Epithelial cell of proximal tubule (primary cell): Measurements from ENCODE around the gene DNM1. TPM values are rescaled to one million over a fixed set of nuclear protein-coding genes. Genes with fewer than 3 reads are reported as not detected.
A peak's percentile ranks its signal among the peaks of the same experiment; 100 is the strongest.
"Not testable (repeated sequence)": the region's sequence is repeated elsewhere in the genome, so short reads cannot be mapped to it uniquely, and the experiment has no call there.

Experiments
- DNase-seq: peaks from one replicate; pipeline ENCODE4 v3.0.0-alpha.2; 2011; ENCODE audit warnings: low read depth
- H3K4me3 ChIP-seq: 2 replicates; pipeline ENCODE4 v1.5.1; 2011; ENCODE audit warnings: low read depth, mild to moderate bottlenecking, low read length
- total RNA-seq: library from RNA; depleted of rRNA; stranded (reverse); fragments of >200 nt; gene quantifications from 2 replicates; pipeline ENCODE4 v1.2.3, GENCODE V29; 2015
- TF ChIP-seq, protein P1 (sequence below): conservative IDR thresholded peaks from 2 replicates; pipeline ENCODE4 v1.5.1; 2012; ENCODE audit warnings: low read depth, mild to moderate bottlenecking, low read length

DNM1 gene
- total RNA-seq, 1 donor from 2014 or later = 16.7 TPM

DNA sequence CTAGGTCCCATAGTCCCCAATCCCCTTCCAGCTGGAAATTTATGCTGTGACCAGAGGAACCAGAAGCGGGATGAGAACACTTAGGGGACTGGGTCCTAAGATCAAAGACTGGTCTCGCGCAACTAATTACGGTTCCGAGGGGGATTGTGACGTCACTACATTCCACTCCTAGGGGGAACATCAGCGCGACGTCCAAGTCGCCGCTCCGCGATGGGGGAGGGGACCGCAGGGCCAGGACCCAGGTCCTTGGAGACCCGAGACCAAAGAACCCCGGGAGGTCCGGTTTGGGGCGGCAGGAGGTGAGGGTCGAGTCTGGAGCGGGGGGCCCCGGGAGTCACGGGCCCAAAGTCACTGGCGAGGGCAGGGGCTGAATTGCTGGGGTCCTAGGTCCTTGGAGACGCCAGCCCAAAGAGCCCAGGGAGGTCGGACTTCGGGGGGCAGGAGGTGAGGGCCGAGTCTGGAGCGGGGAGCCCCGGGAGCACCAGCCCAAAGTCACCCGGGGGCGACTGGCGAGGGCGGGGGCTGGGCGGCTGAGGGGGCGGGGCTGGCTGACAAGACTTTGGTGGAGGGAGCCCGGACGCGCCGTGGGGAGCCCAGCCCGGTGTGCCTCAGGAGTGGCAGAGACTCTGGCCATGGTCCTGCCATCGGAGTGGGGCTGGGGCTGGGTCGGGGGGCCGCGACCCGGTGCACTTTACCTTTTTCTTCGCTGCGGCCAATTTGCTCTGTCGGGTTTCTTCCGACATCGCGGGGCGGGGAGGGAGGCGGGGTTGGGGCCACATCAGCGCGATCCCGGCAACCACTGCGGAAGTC is 72.2 kb downstream of the DNM1 start, which contains the start of gene GOLGA2:
Gene GOLGA2 (minus strand): TSS at position 810 of the 810 bp plus-strand sequence. CDS start 31 bp downstream, at position 779.
- H3K4me3 ChIP-seq = peak within 1 kb of the TSS; percentile 100
- TF ChIP-seq, protein P1, sequence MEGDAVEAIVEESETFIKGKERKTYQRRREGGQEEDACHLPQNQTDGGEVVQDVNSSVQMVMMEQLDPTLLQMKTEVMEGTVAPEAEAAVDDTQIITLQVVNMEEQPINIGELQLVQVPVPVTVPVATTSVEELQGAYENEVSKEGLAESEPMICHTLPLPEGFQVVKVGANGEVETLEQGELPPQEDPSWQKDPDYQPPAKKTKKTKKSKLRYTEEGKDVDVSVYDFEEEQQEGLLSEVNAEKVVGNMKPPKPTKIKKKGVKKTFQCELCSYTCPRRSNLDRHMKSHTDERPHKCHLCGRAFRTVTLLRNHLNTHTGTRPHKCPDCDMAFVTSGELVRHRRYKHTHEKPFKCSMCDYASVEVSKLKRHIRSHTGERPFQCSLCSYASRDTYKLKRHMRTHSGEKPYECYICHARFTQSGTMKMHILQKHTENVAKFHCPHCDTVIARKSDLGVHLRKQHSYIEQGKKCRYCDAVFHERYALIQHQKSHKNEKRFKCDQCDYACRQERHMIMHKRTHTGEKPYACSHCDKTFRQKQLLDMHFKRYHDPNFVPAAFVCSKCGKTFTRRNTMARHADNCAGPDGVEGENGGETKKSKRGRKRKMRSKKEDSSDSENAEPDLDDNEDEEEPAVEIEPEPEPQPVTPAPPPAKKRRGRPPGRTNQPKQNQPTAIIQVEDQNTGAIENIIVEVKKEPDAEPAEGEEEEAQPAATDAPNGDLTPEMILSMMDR = no peak
- DNase-seq = no peak

DNA sequence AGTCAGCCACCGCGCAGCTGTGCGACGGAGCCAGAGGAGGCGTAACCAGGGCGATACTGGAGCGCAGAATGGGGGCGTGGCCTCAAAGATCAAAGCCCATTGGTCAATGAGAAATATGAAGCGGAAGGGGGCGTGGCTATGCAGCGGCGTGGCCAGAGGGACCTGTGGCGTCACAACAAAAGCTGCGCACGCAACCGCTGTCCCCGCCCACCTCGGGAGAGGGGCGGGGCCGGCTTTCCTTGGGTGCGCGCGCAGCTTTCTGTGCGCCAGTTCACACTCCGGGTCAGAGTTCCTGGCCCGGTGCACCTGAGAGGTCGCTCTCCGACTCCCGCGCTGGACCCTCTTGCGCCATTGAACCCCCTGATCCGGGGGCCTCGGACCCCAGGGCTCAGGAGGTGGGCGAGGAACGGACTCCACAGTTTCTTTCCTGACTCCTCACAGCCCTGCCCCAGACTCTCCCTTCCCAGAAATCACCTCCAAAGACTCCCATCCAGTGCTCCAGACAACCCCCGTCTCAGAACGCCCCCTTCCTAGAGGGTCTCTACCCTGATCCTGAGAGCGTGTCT is 72.9 kb downstream of the DNM1 start, which contains the start of gene SWI5:
Gene SWI5 (plus strand): TSS at position 269 of the 566 bp plus-strand sequence.
- peak; percentile 79 for DNase-seq
- TF ChIP-seq, protein P1 = no peak
- H3K4me3 ChIP-seq = peak within 1 kb of the TSS; percentile 100

DNA sequence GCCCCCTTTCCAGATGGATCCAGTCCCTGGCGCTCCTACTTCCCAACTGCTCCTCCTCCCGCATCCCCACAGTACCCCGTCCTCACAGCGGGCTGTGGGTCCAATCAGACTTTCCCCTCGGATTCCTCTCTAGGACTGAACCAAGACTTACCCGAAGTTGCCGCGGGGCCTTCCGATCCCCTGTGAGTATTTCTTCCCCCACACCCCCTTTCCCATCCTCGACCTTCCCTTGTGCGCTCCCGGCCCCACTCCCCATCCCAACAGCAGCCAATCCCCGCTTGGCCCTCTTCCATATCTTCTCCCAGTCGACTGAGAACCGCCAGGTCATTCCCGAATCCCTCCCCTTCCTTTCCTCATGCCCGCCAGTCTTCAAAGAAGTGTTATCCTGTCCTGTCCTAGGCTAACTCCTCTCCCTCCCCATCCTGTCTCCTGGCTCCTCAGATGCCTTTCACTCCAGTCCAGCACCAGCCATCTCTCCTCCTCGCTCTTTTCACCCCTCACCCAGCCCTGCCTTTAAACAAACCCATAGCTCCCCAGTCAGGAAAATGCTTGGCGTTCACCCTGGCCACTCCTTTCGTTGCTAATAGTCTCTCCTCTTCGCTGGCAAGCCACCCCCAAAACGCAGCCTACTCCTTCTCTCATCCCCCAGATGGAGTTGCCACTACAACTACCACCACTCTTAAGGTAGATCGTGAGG is 73.5 kb downstream of the DNM1 start:
- TF ChIP-seq, protein P1 = no peak
- H3K4me3 ChIP-seq = peak overlapping the region; percentile 100
- no peak for DNase-seq

DNA sequence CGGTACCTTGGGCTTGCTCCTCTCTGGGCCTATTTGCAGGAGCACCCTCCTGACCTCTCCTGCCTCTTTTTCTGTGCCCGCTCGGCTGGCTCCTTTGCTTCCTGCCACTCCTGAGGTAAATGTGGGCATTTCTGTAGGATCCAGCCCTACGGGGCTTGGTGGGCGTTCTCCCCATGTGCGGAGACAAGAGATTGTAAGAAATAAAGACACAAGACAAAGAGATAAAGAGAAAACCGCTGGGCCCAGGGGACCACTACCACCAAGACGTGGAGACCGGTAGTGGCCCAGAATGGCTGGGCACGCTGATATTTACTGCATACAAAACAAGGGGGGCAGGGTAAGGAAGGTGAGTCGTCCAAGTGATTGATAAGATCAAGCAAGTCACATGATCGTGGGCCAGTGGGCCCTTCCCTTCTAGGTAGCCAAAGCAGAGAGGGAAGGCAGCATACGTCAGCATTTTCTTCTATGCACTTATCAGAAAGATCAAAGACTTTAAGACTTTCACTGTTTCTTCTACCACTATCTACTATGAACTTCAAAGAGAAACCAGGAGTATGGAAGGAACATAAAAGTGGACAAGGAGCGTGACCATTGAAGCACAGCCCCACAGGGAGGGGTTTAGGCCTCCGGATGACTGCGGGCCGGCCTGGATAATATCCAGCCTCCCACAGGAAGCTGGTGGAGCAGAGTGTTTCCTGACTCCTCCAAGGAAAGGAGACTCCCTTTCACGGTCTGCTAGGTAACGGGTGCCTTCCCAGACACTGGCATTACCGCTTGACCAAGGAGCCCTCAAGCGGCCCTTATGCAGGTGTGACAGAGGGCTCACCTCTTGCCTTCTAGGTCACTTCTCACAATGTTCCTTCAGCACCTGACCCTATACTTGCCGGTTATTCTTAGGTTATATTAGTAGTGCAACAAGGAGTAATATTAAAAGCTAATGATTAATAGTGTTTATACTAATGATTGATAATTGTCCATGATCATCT is 76.2 kb downstream of the DNM1 start:
- DNase-seq, H3K4me3 ChIP-seq: not testable (repeated sequence)

DNA sequence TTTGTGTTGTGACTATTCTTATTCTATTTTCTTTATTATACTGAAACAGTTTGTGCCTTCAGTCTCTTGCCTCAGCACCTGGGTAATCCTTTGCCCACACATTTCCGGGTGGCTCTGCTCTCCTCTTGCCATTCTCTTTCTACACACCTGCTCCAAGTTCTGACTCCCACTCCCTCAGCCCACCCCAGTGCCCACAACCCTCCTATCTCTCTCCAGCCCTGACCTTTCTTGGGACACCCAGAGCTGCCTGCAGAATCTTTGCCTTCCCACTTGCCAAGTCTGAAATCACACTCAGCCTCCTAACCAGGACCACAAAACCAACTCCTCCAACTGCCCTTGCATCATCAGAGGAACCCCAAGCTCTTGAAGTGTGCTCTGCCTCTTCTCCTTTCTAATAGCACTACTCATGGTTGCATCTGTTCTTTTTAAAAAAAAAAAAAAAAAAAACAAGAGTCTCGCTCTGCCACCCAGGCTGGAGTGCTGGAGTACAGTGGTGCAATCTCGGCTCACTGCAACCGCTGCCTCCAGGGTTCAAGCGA is 77.0 kb downstream of the DNM1 start:
- no peak for DNase-seq
- no peak overlapping the region for H3K4me3 ChIP-seq
- TF ChIP-seq, protein P1 = no peak

DNA sequence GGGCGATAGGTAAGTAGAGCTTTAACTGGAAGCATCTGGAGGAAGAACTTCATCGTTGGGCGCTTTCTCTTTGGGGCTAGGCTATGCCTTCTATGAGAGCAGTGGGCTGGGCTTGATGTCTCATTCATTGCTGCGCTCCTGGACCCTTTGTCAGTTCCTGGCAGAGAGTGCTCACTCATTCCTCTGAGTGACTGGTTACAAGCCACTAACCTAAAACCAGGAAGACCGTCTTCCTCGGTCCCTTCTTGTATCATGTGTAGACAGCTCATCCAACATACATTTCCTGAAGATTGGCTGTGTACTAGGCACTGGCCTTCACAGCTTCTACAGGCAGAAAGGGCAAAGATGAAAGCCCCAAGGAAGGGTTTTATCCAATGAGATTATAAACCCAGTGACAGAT is 79.3 kb downstream of the DNM1 start:
- H3K4me3 ChIP-seq = no peak overlapping the region
- TF ChIP-seq, protein P1 = no peak
- no peak for DNase-seq
